ENCODE measurements around the gene GOPC. TPM values are rescaled to one million over a fixed set of nuclear protein-coding genes. Genes with fewer than 3 reads are reported as not detected.

GOPC gene
- total and polyA plus RNA-seq, 2 donors (not counting 1 experiment from before 2014, with no cell fraction given), result 8.9 to 26.7 TPM

DNA sequence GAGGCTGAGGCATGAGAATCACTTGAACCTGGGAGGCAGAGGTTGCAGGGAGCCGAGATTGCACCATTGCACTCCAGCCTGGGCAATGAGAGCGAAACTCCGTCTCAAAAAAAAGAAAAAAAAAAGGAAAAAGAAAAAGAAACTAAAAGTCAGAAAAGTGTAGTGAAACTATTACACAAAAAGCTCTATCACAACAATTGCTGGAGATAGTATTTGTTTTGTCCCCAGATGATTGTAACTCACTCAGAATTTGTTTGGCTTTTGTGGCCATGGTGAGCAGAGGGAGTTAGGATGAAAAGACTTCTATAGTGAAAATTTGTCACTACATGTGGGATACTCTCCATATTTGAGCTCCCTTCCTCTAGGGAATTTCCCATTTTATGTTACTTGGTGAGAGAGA, 5.2 kb upstream of the GOPC start:
- Histone ChIP-seq H3K4me2 (replicated peaks; ENCODE audit: low read depth, low read length, poor library complexity, severe bottlenecking) (no peak overlapping the region), H3K79me2 (ENCODE audit: control insufficient read depth, insufficient read depth, low read length) (peaks cover 5% of the 10 kb centered on the region), H3K27me3 (replicated peaks in 1 of 4; ENCODE audit: control extremely low read depth in 1 of 4, control insufficient read depth in 3 of 4, insufficient read depth in 4 of 4, low read length in 3 of 4) (no peaks in the 10 kb centered on the region), H3K36me3 (replicated peaks in 1 of 2; ENCODE audit: control extremely low read depth in 1 of 2, control insufficient read depth in 1 of 2, extremely low read depth in 1 of 2, insufficient read depth in 2 of 2, low read length in 1 of 2) (no peaks in the 10 kb centered on the region), H3K27ac (ENCODE audit: low read length in 2 of 2) (no peak overlapping the region), H2AFZ (ENCODE audit: insufficient read depth, low read depth, low read length, poor library complexity, severe bottlenecking) (no peak overlapping the region), H3K9ac (ENCODE audit: low read length) (no peak overlapping the region), H3K9me3 (ENCODE audit: control extremely low read depth in 1 of 3, control insufficient read depth in 2 of 3, insufficient read depth in 1 of 3, low read length in 2 of 3) (no peaks in the 10 kb centered on the region), H3K4me1 (ENCODE audit: control insufficient read depth in 2 of 2, insufficient read depth in 2 of 2, low read length in 2 of 2) (peaks cover 8 to 10% of the 10 kb centered on the region in 2 donors), H3K4me3 (ENCODE audit: control extremely low read depth in 1 of 5, extremely low read depth in 1 of 5, insufficient read depth in 1 of 5, low read depth in 2 of 5, low read length in 4 of 5) (no peak overlapping the region), H4K20me1 (ENCODE audit: control insufficient read depth, insufficient read depth, low read length, poor library complexity, severe bottlenecking) (no peaks in the 10 kb centered on the region)
- ChIA-PET POLR2A (no interaction called here), CTCF (interaction anchor here (0.8 kb wide), 1 partner anchor 158 kb away, joined by 6 read pairs; no protein-coding TSS in a partner anchor)
- no peak for TF ChIP-seq EZH2 (IDR thresholded peaks at IDR 0.05; ENCODE audit: borderline replicate concordance, insufficient read depth, low read depth, low read length, poor library complexity, severe bottlenecking)
- no peak for TF ChIP-seq CTCF (IDR thresholded peaks at IDR 0.05)
- no peaks in the 10 kb centered on the region for H3K9me3 Mint-ChIP-seq (ENCODE audit: insufficient read depth)
- WGBS (ENCODE audit: insufficient coverage), result no CpG with 5 or more reads among the region's 3 CpGs
- intact Hi-C loops (cut with micrococcal nuclease), result loop anchor here (5.0 kb wide), 1 partner anchor 635 kb away; no protein-coding TSS in a partner anchor
- DNase-seq (no peak), ATAC-seq (ENCODE audit: low read depth) (no peak)
- peaks cover 12% of the 10 kb centered on the region for H3K4me1 Mint-ChIP-seq
- peaks cover 17% of the 10 kb centered on the region for H3K27me3 Mint-ChIP-seq
- no peak overlapping the region for H3K27ac Mint-ChIP-seq
- H3K4me3 Mint-ChIP-seq, result no peak overlapping the region

DNA sequence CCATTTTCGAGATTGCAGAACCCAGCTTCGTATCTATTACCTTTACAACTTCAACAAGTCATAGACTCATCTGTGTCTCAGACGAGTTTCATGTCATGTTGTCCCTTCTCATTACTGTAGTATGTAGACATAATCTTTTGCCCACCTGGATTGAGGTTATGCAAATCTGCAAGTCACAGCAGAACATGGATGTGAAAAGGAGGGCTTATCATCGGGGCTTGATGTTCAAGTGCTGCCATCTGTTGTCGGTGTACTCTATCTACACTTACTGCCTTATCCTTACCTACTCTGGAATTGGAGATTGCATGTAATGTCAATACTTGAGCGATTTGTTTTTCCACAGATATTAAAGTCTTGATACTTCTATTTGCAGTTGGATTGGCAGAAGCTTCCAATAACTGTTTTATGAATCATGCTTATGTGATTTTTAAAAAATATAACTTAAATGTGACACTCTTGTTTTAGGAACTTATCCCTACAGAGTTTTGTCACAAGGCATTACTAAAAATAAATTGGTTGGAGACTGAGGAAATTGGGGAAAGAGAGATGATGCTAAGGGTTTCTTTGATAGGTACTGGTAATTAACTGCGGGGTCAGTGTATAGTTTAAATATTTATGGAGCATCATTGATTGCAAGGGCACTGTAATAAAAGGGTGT, 3.0 kb upstream of the GOPC start:
- Histone ChIP-seq H3K9me3 (ENCODE audit: control extremely low read depth in 1 of 3, control insufficient read depth in 2 of 3, insufficient read depth in 1 of 3, low read length in 2 of 3) (no peaks in the 10 kb centered on the region), H3K4me3 (ENCODE audit: control extremely low read depth in 1 of 5, extremely low read depth in 1 of 5, insufficient read depth in 1 of 5, low read depth in 2 of 5, low read length in 4 of 5) (no peak overlapping the region), H3K36me3 (replicated peaks in 1 of 2; ENCODE audit: control extremely low read depth in 1 of 2, control insufficient read depth in 1 of 2, extremely low read depth in 1 of 2, insufficient read depth in 2 of 2, low read length in 1 of 2) (no peaks in the 10 kb centered on the region), H3K9ac (ENCODE audit: low read length) (no peak overlapping the region), H2AFZ (ENCODE audit: insufficient read depth, low read depth, low read length, poor library complexity, severe bottlenecking) (peak overlapping the region; percentile 43), H3K27me3 (replicated peaks in 1 of 4; ENCODE audit: control extremely low read depth in 1 of 4, control insufficient read depth in 3 of 4, insufficient read depth in 4 of 4, low read length in 3 of 4) (no peaks in the 10 kb centered on the region), H3K4me1 (ENCODE audit: control insufficient read depth in 2 of 2, insufficient read depth in 2 of 2, low read length in 2 of 2) (peaks cover 17 to 20% of the 10 kb centered on the region in 2 donors), H3K79me2 (ENCODE audit: control insufficient read depth, insufficient read depth, low read length) (peaks cover 24% of the 10 kb centered on the region), H3K4me2 (replicated peaks; ENCODE audit: low read depth, low read length, poor library complexity, severe bottlenecking) (peak overlapping the region; percentile 23), H4K20me1 (ENCODE audit: control insufficient read depth, insufficient read depth, low read length, poor library complexity, severe bottlenecking) (no peaks in the 10 kb centered on the region), H3K27ac (ENCODE audit: low read length in 2 of 2) (no peak overlapping the region)
- no peaks in the 10 kb centered on the region for H3K9me3 Mint-ChIP-seq (ENCODE audit: insufficient read depth)
- TF ChIP-seq CTCF (IDR thresholded peaks at IDR 0.05), result peak; percentile 84
- TF ChIP-seq EZH2 (IDR thresholded peaks at IDR 0.05; ENCODE audit: borderline replicate concordance, insufficient read depth, low read depth, low read length, poor library complexity, severe bottlenecking), result no peak
- peaks cover 30% of the 10 kb centered on the region for H3K4me1 Mint-ChIP-seq
- H3K27ac Mint-ChIP-seq, result no peak overlapping the region
- ATAC-seq (ENCODE audit: low read depth) (peak; percentile 18), DNase-seq (peak; percentile 77)
- 18% methylated on average over 1 of the region's 7 CpGs for WGBS (ENCODE audit: insufficient coverage)
- CTCF ChIA-PET, result interaction anchor here (0.5 to 3.4 kb wide), 14 partner anchors 15 to 1473 kb away, joined by 3 to 64 read pairs (median 5); no protein-coding TSS in a partner anchor
- H3K27me3 Mint-ChIP-seq, result peaks cover 12% of the 10 kb centered on the region
- intact Hi-C loops (cut with micrococcal nuclease), result loop anchor here (1.0 to 5.0 kb wide), 3 partner anchors 48 to 633 kb away; no protein-coding TSS in a partner anchor
- POLR2A ChIA-PET, result no interaction called here
- peak overlapping the region; percentile 69 for H3K4me3 Mint-ChIP-seq
